A549 (cell line): Measurements from ENCODE around the gene AK6. TPM values are rescaled to one million over a fixed set of nuclear protein-coding genes. Genes with fewer than 3 reads are reported as not detected.
"Not testable (repeated sequence)": the region's sequence is repeated elsewhere in the genome, so short reads cannot be mapped to it uniquely, and the experiment has no call there.

Source experiments
- ATAC-seq, 2 experiments: fragments of 200-7000 bp in 1 of 2; fragments of >200 bp in 1 of 2; cut with Nextera tagmentation in 1 of 2; cut with Tn5 transposase in 1 of 2; 3 replicates each; pipeline versions ENCODE4 v1.8.0 to v1.9.1; 2018 to 2020; ENCODE audit warnings: mild to moderate bottlenecking in 1 of 2, moderate library complexity in 1 of 2
- CTCF ChIA-PET: fragments of 300-600 bp; sonication (Branson Sonifier 250); formaldehyde crosslinking; extraction: SDS; loops from one replicate; lab custom pipeline; 2021; ENCODE audit warnings: antibody characterized with exemption, inconsistent platforms; lab: Yijun Ruan, JAX
- POLR2A ChIA-PET: fragments of 350-600 bp; formaldehyde crosslinking; extraction: SDS; loops from one replicate; lab custom pipeline; 2021; ENCODE audit warnings: antibody characterized with exemption, inconsistent platforms; lab: Yijun Ruan, JAX
- DNase-seq, 2 experiments: peaks; one replicate each; pipeline versions ENCODE4 v3.0.0 to v3.0.0-alpha.2; 2011 to 2016; ENCODE audit warnings: low read depth in 1 of 2, low spot score in 1 of 2
- FAIRE-seq: peaks from 2 replicates; lab custom pipeline; 2011; peaks lifted over from hg19 to GRCh38; lab: Jason Lieb, UNC
- H3K27ac ChIP-seq, 2 experiments: fragments of >200 bp; sonication (Bioruptor Twin); formaldehyde crosslinking; 3 replicates each; pipeline ENCODE4 v1.5.1; 2016 to 2017
- H3K4me1 ChIP-seq: fragments of >200 bp; sonication (Bioruptor Twin); formaldehyde crosslinking; 3 replicates; pipeline ENCODE4 v1.6.1; 2016
- H3K4me2 ChIP-seq: fragments of >200 bp; sonication (Bioruptor Twin); formaldehyde crosslinking; 3 replicates; pipeline ENCODE4 v1.6.1; 2016
- H3K4me3 ChIP-seq: fragments of >200 bp; sonication (Bioruptor Twin); formaldehyde crosslinking; 3 replicates; pipeline ENCODE4 v1.5.1; 2016
- H3K9me3 ChIP-seq: fragments of >200 bp; sonication (Bioruptor Twin); formaldehyde crosslinking; 3 replicates; pipeline ENCODE4 v1.6.1; 2016
- BHLHE40 ChIP-seq: IDR thresholded peaks from 2 replicates; pipeline ENCODE4 v1.6.1; 2012; ENCODE audit warnings: low read depth, low read length, inconsistent platforms
- CHD2 ChIP-seq: fragments of 150-350 bp; IDR thresholded peaks from 2 replicates; pipeline ENCODE4 v1.6.1; 2014; ENCODE audit warnings: low read length; ENCODE audit not compliant: partially characterized antibody
- EHF ChIP-seq: fragments of 250-450 bp; sonication (Bioruptor Pico); IDR thresholded peaks from 2 replicates; pipeline ENCODE4 v1.5.0; 2020; ENCODE audit warnings: mild to moderate bottlenecking
- EHMT2 ChIP-seq: fragments of 200-600 bp; sonication (generic); IDR thresholded peaks from 2 replicates; pipeline ENCODE4 v1.6.1; 2016; ENCODE audit warnings: antibody characterized with exemption, low read depth, mild to moderate bottlenecking, moderate library complexity
- EP300 ChIP-seq, 2 experiments: fragments of >200 bp; sonication (Bioruptor Twin); formaldehyde crosslinking; IDR thresholded peaks; 2 replicates in 1 of 2; 3 replicates in 1 of 2; pipeline ENCODE4 v1.6.1; 2016 to 2017
- FOSL2 ChIP-seq, 2 experiments: fragments of 450-650 bp in 1 of 2; fragments of >200 bp in 1 of 2; sonication (Bioruptor Twin) in 1 of 2; formaldehyde crosslinking; IDR thresholded peaks; 2 replicates each; pipeline versions ENCODE4 v1.5.0 to v1.6.1; 2016 to 2020; ENCODE audit warnings: mild to moderate bottlenecking in 1 of 2, moderate library complexity in 1 of 2
- HEYL ChIP-seq: fragments of 250-450 bp; sonication (Bioruptor Pico); IDR thresholded peaks from 2 replicates; pipeline ENCODE4 v1.8.0; 2021; ENCODE audit warnings: mild to moderate bottlenecking, moderate library complexity
- HOXA7 ChIP-seq: fragments of 250-450 bp; sonication (Bioruptor Pico); IDR thresholded peaks from 2 replicates; pipeline ENCODE4 v1.5.0; 2020; ENCODE audit warnings: mild to moderate bottlenecking, moderate library complexity
- HOXB13 ChIP-seq: fragments of 250-450 bp; sonication (Bioruptor Pico); IDR thresholded peaks from 2 replicates; pipeline ENCODE4 v1.5.0; 2020; ENCODE audit warnings: low read depth, mild to moderate bottlenecking, moderate library complexity
- MAFK ChIP-seq: fragments of 450-650 bp; IDR thresholded peaks from 2 replicates; pipeline ENCODE4 v1.6.1; 2014; ENCODE audit not compliant: partially characterized antibody
- MAZ ChIP-seq: fragments of 150-350 bp; IDR thresholded peaks from 2 replicates; pipeline ENCODE4 v1.6.1; 2014; ENCODE audit warnings: antibody characterized with exemption, low read depth, low read length, borderline replicate concordance
- NR3C1 ChIP-seq: fragments of >200 bp; sonication (Bioruptor Twin); formaldehyde crosslinking; IDR thresholded peaks from 3 replicates; pipeline ENCODE4 v1.6.1; 2017
- POLR2A ChIP-seq: IDR thresholded peaks from 2 replicates; pipeline ENCODE4 v1.6.1; 2012; ENCODE audit warnings: mild to moderate bottlenecking, low read length
- ZC3H11A ChIP-seq: fragments of 450-650 bp; IDR thresholded peaks from 2 replicates; pipeline ENCODE4 v1.6.1; 2014; ENCODE audit warnings: antibody characterized with exemption, mild to moderate bottlenecking
- ZFP36 ChIP-seq: fragments of 450-650 bp; IDR thresholded peaks from 2 replicates; pipeline ENCODE4 v1.6.1; 2014; ENCODE audit warnings: borderline replicate concordance; ENCODE audit not compliant: partially characterized antibody
- ZNF302 ChIP-seq: fragments of 250-450 bp; sonication (Bioruptor Pico); IDR thresholded peaks from 2 replicates; pipeline ENCODE4 v1.9.0; 2021; ENCODE audit warnings: inconsistent platforms, mild to moderate bottlenecking, moderate library complexity
- WGBS: methylation state at CpG from one replicate; pipeline ENCODE4 v1.1.6; 2017; ENCODE audit errors: missing lambda C conversion rate; 5-methylcytosine and 5-hydroxymethylcytosine counted together
- polyA plus RNA-seq, 4 experiments: library from polyadenylated mRNA; depleted of rRNA in 3 of 4; stranded (reverse); fragments of >200 nt; fragmentation: RNase III in 1 of 4; extraction: RNeasy Plus Mini Kit Qiagen cat#74134 plus additional on column Dnase treatment in 1 of 4; gene quantifications; 2 replicates in 3 of 4; 3 replicates in 1 of 4; pipeline ENCODE4 v1.2.3, GENCODE V29; 2011 to 2017
- TF ChIP-seq, protein P1 (sequence below): fragments of >200 bp; sonication (Bioruptor Twin); formaldehyde crosslinking; IDR thresholded peaks from 3 replicates; pipeline ENCODE4 v1.5.1; 2016
- TF ChIP-seq, protein P2 (sequence below): IDR thresholded peaks from 2 replicates; pipeline ENCODE4 v1.6.1; 2012; ENCODE audit warnings: low read depth, borderline replicate concordance
- TF ChIP-seq, protein P3 (sequence below): IDR thresholded peaks from 2 replicates; pipeline ENCODE4 v1.6.1; 2012
- TF ChIP-seq, protein P4 (sequence below): fragments of 150-350 bp; IDR thresholded peaks from 2 replicates; pipeline ENCODE4 v1.6.1; 2014; ENCODE audit warnings: low read depth, mild to moderate bottlenecking, low read length
- TF ChIP-seq, protein P5 (sequence below): fragments of 250-450 bp; sonication (Bioruptor Pico); IDR thresholded peaks from 2 replicates; pipeline ENCODE4 v1.5.0; 2020; ENCODE audit warnings: low read depth, mild to moderate bottlenecking, moderate library complexity

AK6 gene
- polyA plus RNA-seq, 2 of the 4 experiments (the other 2 are of a cell fraction), result 83.4 to 108 TPM

DNA sequence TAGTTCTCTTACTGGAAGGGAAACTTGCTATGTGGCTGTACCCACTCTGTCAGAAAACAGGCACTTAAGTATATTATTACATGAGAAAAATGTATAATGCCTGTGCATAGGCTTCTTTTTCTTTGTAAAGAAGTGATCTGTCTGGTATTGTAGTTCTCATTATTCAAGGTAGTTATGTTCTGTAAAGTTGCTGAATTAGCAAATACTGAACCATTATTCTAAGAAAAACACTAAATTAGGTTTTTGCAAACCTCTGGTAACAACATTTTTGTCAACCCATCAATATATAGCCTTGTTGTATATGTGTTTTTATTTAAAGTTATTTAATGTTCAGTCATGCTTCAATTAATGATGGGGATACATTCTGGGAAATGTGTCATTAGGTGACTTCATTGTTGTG is 9.1 kb upstream of the AK6 start:
- Histone ChIP-seq H3K4me2 (no peak overlapping the region), H3K9me3 (no peaks in the 10 kb centered on the region), H3K4me1 (no peaks in the 10 kb centered on the region), H3K27ac (no peak overlapping the region), H3K4me3 (no peak overlapping the region)
- peak; percentile 87 for TF ChIP-seq MAFK
- no peak for TF ChIP-seq ZNF302 (CRISPR knock-in tag)
- TF ChIP-seq, protein P1, sequence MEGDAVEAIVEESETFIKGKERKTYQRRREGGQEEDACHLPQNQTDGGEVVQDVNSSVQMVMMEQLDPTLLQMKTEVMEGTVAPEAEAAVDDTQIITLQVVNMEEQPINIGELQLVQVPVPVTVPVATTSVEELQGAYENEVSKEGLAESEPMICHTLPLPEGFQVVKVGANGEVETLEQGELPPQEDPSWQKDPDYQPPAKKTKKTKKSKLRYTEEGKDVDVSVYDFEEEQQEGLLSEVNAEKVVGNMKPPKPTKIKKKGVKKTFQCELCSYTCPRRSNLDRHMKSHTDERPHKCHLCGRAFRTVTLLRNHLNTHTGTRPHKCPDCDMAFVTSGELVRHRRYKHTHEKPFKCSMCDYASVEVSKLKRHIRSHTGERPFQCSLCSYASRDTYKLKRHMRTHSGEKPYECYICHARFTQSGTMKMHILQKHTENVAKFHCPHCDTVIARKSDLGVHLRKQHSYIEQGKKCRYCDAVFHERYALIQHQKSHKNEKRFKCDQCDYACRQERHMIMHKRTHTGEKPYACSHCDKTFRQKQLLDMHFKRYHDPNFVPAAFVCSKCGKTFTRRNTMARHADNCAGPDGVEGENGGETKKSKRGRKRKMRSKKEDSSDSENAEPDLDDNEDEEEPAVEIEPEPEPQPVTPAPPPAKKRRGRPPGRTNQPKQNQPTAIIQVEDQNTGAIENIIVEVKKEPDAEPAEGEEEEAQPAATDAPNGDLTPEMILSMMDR, result no peak
- ChIA-PET POLR2A (no interaction called here), CTCF (no interaction called here)
- FAIRE-seq, result no peak
- ATAC-seq, result no peak
- no peak for DNase-seq

DNA sequence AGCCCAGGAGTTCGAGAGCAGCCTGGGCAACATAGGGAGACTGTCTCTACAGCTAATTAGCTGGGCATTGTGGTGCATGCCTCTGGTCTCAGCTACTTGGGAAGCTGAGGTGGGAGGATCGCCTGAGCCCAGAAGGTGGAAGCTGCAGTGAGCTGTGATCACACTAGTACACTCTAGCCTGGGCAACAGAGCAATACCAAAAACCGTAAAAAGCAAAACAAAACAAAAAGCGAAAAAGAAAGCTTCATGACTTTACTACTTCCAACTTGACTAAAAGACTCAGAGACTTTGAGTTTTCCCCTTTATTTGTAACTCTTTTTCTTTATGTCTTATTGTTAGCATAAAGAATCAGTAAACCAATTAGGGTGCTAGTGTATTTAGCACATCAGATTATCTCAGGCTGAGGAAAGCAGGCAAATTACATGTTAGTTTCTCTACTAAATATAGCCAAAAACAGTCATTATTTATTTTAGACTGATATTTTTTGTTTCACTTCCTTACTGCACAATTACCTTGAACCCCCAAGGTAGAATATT is 5.7 kb upstream of the AK6 start:
- Histone ChIP-seq H3K4me3 (no peak overlapping the region), H3K9me3 (no peaks in the 10 kb centered on the region), H3K27ac (no peak overlapping the region), H3K4me1 (peaks cover 16% of the 10 kb centered on the region; the same call in 2 of the 3 replicates), H3K4me2 (no peak overlapping the region)
- POLR2A ChIA-PET, result interaction anchor here (0.6 kb wide), 1 partner anchor 85 kb away, joined by 3 read pairs; no protein-coding TSS in a partner anchor
- 87% methylated on average over 4 of the region's 4 CpGs for WGBS
- TF ChIP-seq HOXA7 (no peak), ZC3H11A (no peak), POLR2A (no peak), BHLHE40 (no peak), HOXB13 (no peak), EHMT2 (no peak), FOSL2 (IDR thresholded peaks at IDR 0.05) (no peak), FOSL2 (CRISPR knock-in tag; IDR thresholded peaks at IDR 0.05) (no peak), EP300 (IDR thresholded peaks at IDR 0.05) (no peak)
- TF ChIP-seq, protein P2, sequence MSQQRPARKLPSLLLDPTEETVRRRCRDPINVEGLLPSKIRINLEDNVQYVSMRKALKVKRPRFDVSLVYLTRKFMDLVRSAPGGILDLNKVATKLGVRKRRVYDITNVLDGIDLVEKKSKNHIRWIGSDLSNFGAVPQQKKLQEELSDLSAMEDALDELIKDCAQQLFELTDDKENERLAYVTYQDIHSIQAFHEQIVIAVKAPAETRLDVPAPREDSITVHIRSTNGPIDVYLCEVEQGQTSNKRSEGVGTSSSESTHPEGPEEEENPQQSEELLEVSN, result no peak
- TF ChIP-seq, protein P3, sequence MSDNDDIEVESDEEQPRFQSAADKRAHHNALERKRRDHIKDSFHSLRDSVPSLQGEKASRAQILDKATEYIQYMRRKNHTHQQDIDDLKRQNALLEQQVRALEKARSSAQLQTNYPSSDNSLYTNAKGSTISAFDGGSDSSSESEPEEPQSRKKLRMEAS, result no peak
- ATAC-seq (no peak), FAIRE-seq (no peak), DNase-seq (no peak)
- CTCF ChIA-PET, result no interaction called here

DNA sequence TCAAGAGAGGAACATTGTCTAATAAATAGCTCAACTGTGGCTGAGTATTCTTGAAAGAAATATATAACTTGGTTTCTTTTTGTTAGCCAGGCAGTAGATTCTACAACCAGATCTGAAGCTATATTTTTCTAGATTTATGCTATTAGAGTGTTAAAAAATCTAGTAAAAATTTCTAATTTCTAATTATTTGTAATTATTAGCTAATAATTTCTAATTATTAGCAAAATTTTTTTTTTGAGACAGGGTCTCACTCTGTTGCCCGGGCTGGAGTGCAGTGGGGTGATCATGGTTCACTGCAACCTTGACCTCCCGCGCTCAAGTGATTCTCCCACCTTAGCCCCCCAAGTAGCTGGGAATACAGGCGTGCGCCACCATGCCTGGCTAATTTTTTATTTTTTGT is 3.1 kb upstream of the AK6 start:
- POLR2A ChIA-PET, result no interaction called here
- WGBS, result 94% methylated on average over 5 of the region's 5 CpGs
- Histone ChIP-seq H3K27ac (no peak overlapping the region), H3K4me3 (no peak overlapping the region), H3K9me3 (no peaks in the 10 kb centered on the region), H3K4me1 (peaks cover 22% of the 10 kb centered on the region; the same call in 2 of the 3 replicates), H3K4me2 (no peak overlapping the region)
- ATAC-seq, result no peak
- CTCF ChIA-PET, result interaction anchor here (0.8 to 1.2 kb wide), 2 partner anchors 9 to 37 kb away, joined by 3 to 5 read pairs; no protein-coding TSS in a partner anchor
- DNase-seq, result no peak
- FAIRE-seq, result no peak
- TF ChIP-seq BHLHE40 (no peak), CHD2 (no peak), ZFP36 (no peak), EHF (no peak), NR3C1 (no peak), HEYL (no peak), MAZ (no peak)
- TF ChIP-seq, protein P4, sequence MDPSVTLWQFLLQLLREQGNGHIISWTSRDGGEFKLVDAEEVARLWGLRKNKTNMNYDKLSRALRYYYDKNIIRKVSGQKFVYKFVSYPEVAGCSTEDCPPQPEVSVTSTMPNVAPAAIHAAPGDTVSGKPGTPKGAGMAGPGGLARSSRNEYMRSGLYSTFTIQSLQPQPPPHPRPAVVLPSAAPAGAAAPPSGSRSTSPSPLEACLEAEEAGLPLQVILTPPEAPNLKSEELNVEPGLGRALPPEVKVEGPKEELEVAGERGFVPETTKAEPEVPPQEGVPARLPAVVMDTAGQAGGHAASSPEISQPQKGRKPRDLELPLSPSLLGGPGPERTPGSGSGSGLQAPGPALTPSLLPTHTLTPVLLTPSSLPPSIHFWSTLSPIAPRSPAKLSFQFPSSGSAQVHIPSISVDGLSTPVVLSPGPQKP, result no peak
- TF ChIP-seq, protein P5, sequence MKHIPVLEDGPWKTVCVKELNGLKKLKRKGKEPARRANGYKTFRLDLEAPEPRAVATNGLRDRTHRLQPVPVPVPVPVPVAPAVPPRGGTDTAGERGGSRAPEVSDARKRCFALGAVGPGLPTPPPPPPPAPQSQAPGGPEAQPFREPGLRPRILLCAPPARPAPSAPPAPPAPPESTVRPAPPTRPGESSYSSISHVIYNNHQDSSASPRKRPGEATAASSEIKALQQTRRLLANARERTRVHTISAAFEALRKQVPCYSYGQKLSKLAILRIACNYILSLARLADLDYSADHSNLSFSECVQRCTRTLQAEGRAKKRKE, result no peak

DNA sequence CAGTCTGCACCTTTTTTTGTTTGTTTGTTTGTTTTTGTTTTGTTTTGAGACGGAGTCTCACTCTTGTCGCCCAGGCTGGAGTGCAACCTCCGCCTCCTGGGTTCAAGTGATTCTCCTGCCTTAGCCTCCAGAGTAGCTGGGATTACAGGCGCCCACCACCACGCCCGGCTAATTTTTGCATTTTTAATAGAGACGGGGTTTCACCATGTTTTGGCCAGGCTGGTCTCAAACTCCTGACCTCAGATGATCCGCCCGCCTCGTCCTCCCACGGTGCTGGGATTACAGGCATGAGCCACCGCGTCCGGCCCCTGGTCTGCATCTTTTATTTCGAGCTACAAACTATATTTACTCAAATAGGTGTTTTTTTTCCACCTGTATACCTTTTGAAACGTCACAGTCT is 1.0 kb upstream of the AK6 start:
- POLR2A ChIA-PET, result interaction anchor here (0.5 to 1.8 kb wide), 4 partner anchors 69 to 277 kb away, joined by 3 to 9 read pairs (median 6); partner anchors contain the start of genes CCNB1 and SLC30A5

More for the DNA sequence above, 1.0 kb upstream of the AK6 start:
- FAIRE-seq, ATAC-seq, H3K9me3 ChIP-seq, DNase-seq: not testable (repeated sequence)
- H3K4me1 ChIP-seq, result peaks cover 26% of the 10 kb centered on the region; the same call in 2 of the 3 replicates
- peak overlapping the region; percentile 80 for H3K4me3 ChIP-seq
- 1% methylated on average over 16 of the region's 16 CpGs for WGBS
- CTCF ChIA-PET, result interaction anchor here (0.6 to 1.3 kb wide), 5 partner anchors 10 to 277 kb away, joined by 3 to 4 read pairs (median 3); partner anchors contain the start of gene SLC30A5
- H3K4me2 ChIP-seq, result peak overlapping the region; percentile 82
- peak overlapping the region; percentile 95 to 99 for H3K27ac ChIP-seq
